ENCODE results near the gene RNF212.
A peak's percentile ranks its signal among the peaks of the same experiment; 100 is the strongest.
"Not testable (repeated sequence)": the region's sequence is repeated elsewhere in the genome, so short reads cannot be mapped to it uniquely, and the experiment has no call there.

Gene RNF212

DNA sequence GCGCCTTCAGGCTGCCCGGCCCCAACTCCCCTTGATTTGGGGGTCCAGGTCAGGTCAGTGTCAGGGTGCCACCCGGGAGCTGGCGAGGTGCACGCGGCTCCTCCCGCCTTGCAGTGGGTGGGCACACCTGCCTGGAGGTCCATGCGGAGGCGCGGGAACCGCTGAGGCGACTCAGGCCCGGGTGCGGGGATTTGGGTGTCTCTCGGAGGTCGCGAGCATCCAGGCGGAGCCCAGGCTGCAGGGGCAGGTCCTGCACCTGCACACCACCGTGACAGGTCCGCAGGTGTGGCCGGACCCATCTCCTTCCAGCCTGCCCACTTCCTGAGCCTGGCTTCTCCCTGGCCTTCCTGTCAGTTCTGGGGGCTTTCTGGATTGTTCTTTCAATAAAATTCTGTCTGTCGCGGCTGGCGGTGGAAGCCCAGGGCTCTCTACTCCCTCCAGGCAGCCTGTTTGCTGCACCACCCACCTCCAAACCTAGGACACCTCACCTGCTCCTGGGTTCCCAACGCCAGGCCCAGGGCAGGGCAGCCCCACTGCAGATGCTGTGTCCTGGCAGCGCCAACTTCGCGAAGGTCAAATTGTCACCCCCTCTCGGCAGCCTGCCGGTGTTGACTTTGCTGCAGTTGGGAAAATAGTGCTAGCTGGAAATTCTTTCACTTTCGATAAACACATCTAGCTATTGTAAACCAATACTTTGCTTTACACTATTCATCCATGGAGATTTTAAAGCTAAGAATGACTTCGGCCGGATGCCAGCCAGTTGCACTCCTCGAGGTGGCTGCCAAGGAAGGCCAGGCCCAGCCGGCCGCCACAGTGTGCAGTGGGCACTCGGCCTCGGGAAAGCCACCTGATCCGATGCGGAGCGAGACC lies 66.0 kb downstream of the RNF212 start:
- no peak overlapping the region for H3K4me3 ChIP-seq (ENCODE audit: low read depth, low read length)
- in situ Hi-C loops (cut with HindIII; ENCODE audit: low sequenced_read_pairs), result no loop called here
- DNase-seq (ENCODE audit: low read depth, low spot score), result no peak
- TF ChIP-seq CTCF (IDR thresholded peaks at IDR 0.05; ENCODE audit: low read depth, low read length), result no peak

- in situ Hi-C loops (cut with HindIII; ENCODE audit: low sequenced_read_pairs); H3K4me3 ChIP-seq (ENCODE audit: low read depth, low read length): not testable (repeated sequence)
- DNase-seq (ENCODE audit: low read depth, low spot score), result peak; percentile 69
Measured at GRCh38 chr4:1046581-1047011, 66.8 kb downstream of the RNF212 start.

GRCh38 chr4:1045595-1046201 lies 67.7 kb downstream of the RNF212 start:
- no peak overlapping the region for H3K4me3 ChIP-seq (ENCODE audit: low read depth, low read length)
- no peak for TF ChIP-seq CTCF (IDR thresholded peaks at IDR 0.05; ENCODE audit: low read depth, low read length)
- in situ Hi-C loops (cut with HindIII; ENCODE audit: low sequenced_read_pairs), result no loop called here
- no peak for DNase-seq (ENCODE audit: low read depth, low spot score)

GRCh38 chr4:1045193-1045594 lies 68.2 kb downstream of the RNF212 start:
- no peak overlapping the region for H3K4me3 ChIP-seq (ENCODE audit: low read depth, low read length)
- in situ Hi-C loops (cut with HindIII; ENCODE audit: low sequenced_read_pairs), result no loop called here
- no peak for TF ChIP-seq CTCF (IDR thresholded peaks at IDR 0.05; ENCODE audit: low read depth, low read length)
- no peak for DNase-seq (ENCODE audit: low read depth, low spot score)

- no peak overlapping the region for H3K4me3 ChIP-seq (ENCODE audit: low read depth, low read length)
- in situ Hi-C loops (cut with HindIII; ENCODE audit: low sequenced_read_pairs), result no loop called here
- no peak for DNase-seq (ENCODE audit: low read depth, low spot score)
- TF ChIP-seq CTCF (IDR thresholded peaks at IDR 0.05; ENCODE audit: low read depth, low read length), result no peak
Measured at GRCh38 chr4:1044469-1045192, 68.7 kb downstream of the RNF212 start.

GRCh38 chr4:1043651-1044468 lies 69.5 kb downstream of the RNF212 start:
- H3K4me3 ChIP-seq (ENCODE audit: low read depth, low read length), result no peak overlapping the region
- no peak for TF ChIP-seq CTCF (IDR thresholded peaks at IDR 0.05; ENCODE audit: low read depth, low read length)
- DNase-seq (ENCODE audit: low read depth, low spot score), result peak; percentile 99
- in situ Hi-C loops (cut with HindIII; ENCODE audit: low sequenced_read_pairs), result no loop called here
